ENCODE data around the gene ADAD2.

The ADAD2 gene

DNA sequence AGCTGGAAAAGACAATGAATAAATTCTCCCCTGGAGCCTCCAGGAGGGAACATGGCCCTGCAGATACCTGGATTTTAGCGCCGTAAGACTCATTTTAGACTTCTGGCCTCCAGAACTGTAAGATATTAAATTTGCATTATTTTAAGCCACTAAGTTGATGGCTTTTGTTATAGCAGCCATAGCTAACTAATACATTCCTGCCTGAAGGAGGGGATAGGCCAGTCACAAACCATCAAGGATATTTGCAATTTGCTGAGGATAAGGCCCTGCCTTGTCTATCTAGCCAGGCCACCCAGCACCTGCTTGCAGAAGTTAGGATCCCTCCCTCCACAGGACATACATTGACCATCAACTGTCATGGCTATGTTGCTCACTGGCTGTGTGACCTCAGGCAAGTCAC, 53.8 kb downstream of the ADAD2 start:
- DNase-seq (ENCODE audit: low read depth in 2 of 3, low spot score in 1 of 3) = no peak

- DNase-seq (ENCODE audit: low read depth in 2 of 3, low spot score in 1 of 3) = no peak
Measured at GRCh38 chr16:84245956-84246678, 55.2 kb downstream of the ADAD2 start.

DNA sequence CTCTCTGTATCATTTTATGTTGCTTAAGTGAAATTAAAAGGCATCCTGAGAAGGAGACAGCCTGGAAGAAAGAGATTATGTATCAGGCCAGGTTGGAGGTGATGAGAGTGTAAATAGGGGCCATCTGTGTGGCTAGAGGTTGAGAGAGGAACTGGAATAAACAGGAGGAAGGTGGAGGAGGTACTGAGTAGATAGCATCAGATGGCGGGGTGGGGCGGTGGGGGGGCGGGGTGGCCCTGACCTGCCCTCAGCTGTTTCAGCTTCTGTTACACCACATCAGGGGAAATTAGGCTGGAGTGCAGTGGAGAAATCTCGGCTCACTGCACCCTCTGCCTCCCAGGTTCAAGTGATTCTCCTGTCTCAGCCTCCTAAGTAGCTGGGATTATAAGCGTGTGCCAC, 55.7 kb downstream of the ADAD2 start:
- no peak for DNase-seq (ENCODE audit: low read depth in 2 of 3, low spot score in 1 of 3)

Measured in stimulated activated CD4-positive, alpha-beta T cell treated with anti-CD3 and anti-CD28 coated beads, Interleukin-12 subunit alpha, Interleukin-12 subunit beta, amount 100 ng/mL, for 48 hours (primary cell).